NCI-H128 (cell line): Measurements from ENCODE around the gene MRPL23.

Experiments used
- DNase-seq: peaks from one replicate; lab custom pipeline; 2025; ENCODE audit not compliant: unreplicated experiment; lab: John Stamatoyannopoulos, UW

The MRPL23 gene

DNA sequence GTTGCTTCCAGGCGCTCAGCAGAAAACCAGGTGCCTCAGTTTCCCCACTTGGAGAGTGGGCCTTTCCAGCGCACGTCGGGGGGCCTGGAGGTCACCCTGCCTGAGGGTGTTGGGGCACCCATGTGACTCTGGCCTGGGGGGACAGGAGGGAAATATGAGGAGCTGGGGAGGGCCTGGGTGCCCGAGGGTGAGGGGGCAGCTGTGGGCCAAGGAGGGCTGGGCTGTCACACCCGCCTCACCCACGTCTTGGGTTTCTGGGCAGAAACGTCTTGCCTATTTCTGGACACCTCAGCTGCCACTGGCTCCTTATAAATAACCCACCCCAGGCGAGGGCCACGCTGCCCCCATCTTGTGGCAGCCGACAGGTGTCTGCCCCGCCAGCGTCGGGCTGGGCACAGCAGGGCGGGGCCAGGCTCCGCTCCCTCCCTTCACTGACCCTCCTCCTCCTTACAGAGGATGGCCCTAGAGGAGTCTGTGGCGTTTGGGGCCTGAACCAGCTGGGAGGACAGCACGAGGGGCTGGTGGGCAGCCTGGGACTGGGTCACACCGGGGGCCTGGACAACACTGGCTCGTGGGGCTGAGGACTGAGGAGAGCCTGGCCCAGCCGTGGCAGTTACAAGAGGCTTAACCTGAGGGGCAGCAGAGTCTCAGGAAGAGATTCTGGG is 26.1 kb upstream of the MRPL23 start:
- no peak for DNase-seq

DNA sequence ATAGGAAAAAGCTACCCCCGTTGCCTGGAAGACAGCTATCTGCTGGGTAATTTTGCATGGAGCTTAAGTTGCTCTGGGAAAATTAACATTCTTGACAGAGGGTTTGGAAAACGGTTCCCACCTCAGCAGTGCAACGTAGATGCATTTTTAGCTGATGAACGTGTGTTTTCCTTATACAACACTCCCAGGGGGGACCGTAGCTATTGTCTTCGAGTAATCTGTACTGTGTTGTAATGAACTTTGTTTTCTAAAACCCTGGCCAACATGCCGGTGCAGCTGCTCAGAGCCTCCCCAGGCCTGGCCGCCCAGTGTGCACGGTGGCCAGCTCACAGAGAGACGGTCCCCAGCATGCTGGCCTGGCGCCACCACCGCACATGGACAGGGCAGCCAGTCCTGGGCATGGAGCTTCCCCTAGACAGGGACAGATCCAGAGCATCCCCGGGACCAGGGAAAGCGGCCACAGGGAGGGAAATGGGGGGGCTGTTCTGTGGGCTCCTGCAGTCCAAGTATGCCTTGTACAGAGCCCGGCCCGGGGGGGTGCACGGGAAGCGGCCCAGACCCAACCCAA is 25.5 kb upstream of the MRPL23 start:
- no peak for DNase-seq

DNA sequence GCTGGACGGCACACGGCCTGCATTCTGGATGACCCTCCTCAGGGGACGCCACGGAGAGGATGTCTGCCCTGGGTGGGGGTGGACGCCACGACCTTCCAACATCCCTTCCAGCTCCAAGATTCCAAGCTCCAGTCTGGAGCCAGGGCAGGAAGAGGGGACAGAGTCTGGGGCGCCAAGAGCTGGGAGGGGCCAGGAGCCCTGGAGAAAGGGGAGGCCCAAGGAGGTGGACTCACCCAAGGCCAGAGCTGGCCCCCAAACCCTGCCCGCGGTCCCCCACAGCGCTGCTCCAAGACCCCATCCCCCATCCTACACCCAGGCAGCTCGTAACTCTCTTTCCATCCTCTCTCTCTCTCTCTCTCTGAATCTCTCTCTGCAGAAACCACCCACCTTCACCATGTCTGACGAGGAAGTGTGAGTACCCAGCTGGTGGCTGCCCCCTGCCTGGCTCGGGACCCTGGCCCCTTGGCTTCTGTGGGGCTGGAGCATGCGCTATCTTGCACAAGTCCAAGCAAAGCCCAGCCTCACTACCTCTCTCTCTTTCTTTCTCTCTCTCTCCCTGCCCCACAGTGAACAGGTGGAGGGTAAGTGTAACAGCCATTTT is 24.6 kb upstream of the MRPL23 start:
- no peak for DNase-seq

GRCh38 chr11:1923201-1923956 is 23.8 kb upstream of the MRPL23 start:
- DNase-seq, result no peak

DNA sequence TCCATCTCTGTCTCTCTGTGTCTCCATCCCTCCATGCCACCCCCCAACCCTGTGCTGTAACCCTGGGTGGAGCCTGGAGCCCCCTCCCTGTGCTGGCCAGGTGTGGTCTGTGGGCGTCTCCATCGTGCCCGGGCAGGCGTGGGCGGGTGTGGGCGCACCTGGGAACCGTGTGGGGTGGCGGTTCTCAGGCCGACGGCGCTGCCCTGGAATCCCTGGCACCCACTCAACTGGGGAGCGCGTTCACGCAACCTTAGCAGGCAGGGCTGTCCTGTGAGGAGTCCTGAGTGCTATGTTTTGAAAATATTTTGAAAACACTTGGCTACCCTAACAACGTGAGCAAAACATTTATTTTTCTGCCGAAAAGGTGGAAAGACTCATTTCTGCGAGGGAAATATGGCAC is 23.0 kb upstream of the MRPL23 start:
- DNase-seq, result no peak

GRCh38 chr11:1924646-1925372 is 22.3 kb upstream of the MRPL23 start:
- DNase-seq, result no peak

DNA sequence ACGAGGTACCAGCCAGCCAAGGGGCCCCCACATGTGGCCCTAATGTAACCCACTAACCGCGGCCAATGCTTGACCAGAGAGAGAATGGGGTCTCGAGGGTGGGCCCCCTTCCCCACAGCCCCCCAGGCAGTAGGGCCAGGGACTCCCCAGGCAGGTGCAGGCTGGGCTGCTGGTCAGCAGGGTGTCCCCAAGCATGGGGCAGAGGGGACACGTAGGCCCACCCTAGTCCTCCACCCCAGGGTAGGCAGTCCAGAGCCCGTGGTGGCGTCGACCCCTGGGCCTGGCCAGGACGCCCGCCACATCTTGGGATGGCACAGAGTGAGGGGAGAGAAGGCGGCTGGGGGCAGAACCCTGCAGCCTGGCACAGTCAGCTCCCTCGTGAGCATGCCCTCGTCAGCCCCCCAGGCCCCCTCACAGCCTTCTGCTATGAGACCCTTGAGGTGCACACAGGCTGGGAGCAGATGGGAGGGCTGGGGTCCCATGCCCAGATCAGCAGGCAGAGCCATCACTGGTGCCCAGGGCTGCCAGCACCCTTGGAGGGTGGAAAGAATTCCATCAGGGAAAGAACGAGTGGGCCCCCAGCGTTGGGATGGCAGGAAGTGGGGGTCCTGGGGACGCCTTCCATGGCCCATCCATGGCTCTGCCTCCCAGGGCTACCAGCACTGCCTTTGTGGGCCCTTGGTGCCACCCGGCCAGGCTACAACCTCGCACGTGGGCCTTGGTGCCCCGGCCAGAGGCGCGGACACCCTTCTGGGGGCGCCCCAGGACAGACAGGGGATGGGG is 21.6 kb upstream of the MRPL23 start:
- DNase-seq, result no peak

- no peak for DNase-seq
Observed at GRCh38 chr11:1926156-1927025, 20.7 kb upstream of the MRPL23 start.

GRCh38 chr11:1927026-1927847 is 19.9 kb upstream of the MRPL23 start:
- DNase-seq, result no peak

- DNase-seq, result no peak
Observed at GRCh38 chr11:1927848-1928469, 19.2 kb upstream of the MRPL23 start.

DNA sequence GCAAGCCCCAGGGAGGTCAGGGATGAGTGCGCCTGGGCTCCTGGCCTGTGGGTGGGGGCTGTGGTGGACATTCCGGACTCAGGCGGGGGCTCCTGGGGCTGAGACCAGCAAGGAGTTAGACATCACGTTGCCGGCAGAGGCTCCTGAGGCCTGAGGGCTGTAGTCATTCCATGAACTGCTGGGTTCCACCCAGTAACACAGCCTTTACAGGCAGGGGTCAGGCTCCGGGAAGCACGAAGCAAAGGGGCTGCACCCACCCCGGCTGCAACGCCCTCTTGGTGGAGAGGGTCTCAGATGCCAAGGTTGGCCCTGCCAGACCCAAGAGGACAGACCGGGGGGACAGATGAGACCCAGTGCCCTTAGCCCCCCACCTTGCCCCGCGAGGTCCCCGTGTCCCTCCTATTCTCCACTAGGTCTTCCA is 18.7 kb upstream of the MRPL23 start:
- DNase-seq, result no peak

- DNase-seq, result no peak
Observed at GRCh38 chr11:1928891-1929541, 18.1 kb upstream of the MRPL23 start.

- no peak for DNase-seq
Observed at GRCh38 chr11:1929621-1930461, 17.3 kb upstream of the MRPL23 start.

- DNase-seq, result no peak
Observed at GRCh38 chr11:1930462-1930830, 16.7 kb upstream of the MRPL23 start.

- no peak for DNase-seq
Observed at GRCh38 chr11:1931341-1932104, 15.6 kb upstream of the MRPL23 start.

GRCh38 chr11:1932105-1932480 is 15.0 kb upstream of the MRPL23 start:
- no peak for DNase-seq
